K562 (cell line): ENCODE results near the gene TRIM26. TPM values are rescaled to one million over a fixed set of nuclear protein-coding genes. Genes with fewer than 3 reads are reported as not detected.

Experiments used
- ATAC-seq: fragments of 200-7000 bp; cut with Tn5 transposase; 3 replicates; pipeline ENCODE4 v1.9.1; 2020; ENCODE audit warnings: moderate library complexity
- BruUV-seq: library from RNA; stranded (reverse); fragments of 400-500 nt; replicated peaks from 2 replicates; lab custom pipeline; 2021; lab: Mats Ljungman, UMichigan
- CTCF ChIA-PET: fragments of 300-600 bp; formaldehyde crosslinking; extraction: SDS; loops from one replicate; lab custom pipeline; 2021; ENCODE audit warnings: low intra/inter-chr PET ratio; lab: Yijun Ruan, JAX
- POLR2A ChIA-PET: fragments of 300-600, 350-650 bp; sonication (Branson Sonifier 250); formaldehyde crosslinking; extraction: SDS; loops from one replicate; lab custom pipeline; 2021; ENCODE audit warnings: antibody characterized with exemption, inconsistent platforms; lab: Yijun Ruan, JAX
- DNase-seq, 4 experiments: peaks; one replicate each; pipeline versions ENCODE4 v3.0.0 to v3.0.0-alpha.2; 2011 to 2018; ENCODE audit warnings: low spot score in 3 of 4, mixed read lengths in 3 of 4; ENCODE audit errors: extremely low read depth in 1 of 4
- FAIRE-seq: peaks from 2 replicates; lab custom pipeline; 2011; peaks lifted over from hg19 to GRCh38; lab: Jason Lieb, UNC
- H2AFZ ChIP-seq: 2 replicates; pipeline ENCODE4 v1.6.0; 2011; ENCODE audit warnings: low read depth, low read length, control low read depth, inconsistent platforms
- H3K27ac ChIP-seq: fragments of 200-600 bp; 3 replicates; pipeline ENCODE4 v1.8.0; 2011; ENCODE audit warnings: low read depth, mild to moderate bottlenecking, control low read depth, inconsistent platforms, low read length, moderate library complexity, mixed read lengths; ENCODE audit errors: extremely low read depth
- H3K27me3 ChIP-seq, 2 experiments: fragments of 300-600 bp in 1 of 2; 2 replicates in 1 of 2; 3 replicates in 1 of 2; pipeline versions ENCODE4 v1.6.0 to v1.8.0; 2011; ENCODE audit warnings: inconsistent platforms in 2 of 2, low read length in 2 of 2, mild to moderate bottlenecking in 1 of 2, mixed read lengths in 1 of 2, moderate library complexity in 1 of 2; ENCODE audit not compliant: control insufficient read depth in 2 of 2, insufficient read depth in 2 of 2
- H3K36me3 ChIP-seq: fragments of 300-600 bp; 3 replicates; pipeline ENCODE4 v1.8.0; 2011; ENCODE audit warnings: mild to moderate bottlenecking, low read length, inconsistent platforms; ENCODE audit not compliant: control insufficient read depth, insufficient read depth
- H3K4me1 ChIP-seq, 2 experiments: fragments of 200-600 bp in 1 of 2; replicated peaks in 1 of 2; 2 replicates in 1 of 2; 3 replicates in 1 of 2; pipeline versions ENCODE4 v1.5.1 to v1.8.0; 2011; ENCODE audit warnings: inconsistent platforms in 2 of 2, low read length in 2 of 2, mild to moderate bottlenecking in 1 of 2, mixed read lengths in 1 of 2, moderate library complexity in 1 of 2; ENCODE audit not compliant: control insufficient read depth in 2 of 2, insufficient read depth in 2 of 2
- H3K4me2 ChIP-seq: 2 replicates; pipeline ENCODE4 v1.6.1; 2011; ENCODE audit warnings: low read length, control low read depth, inconsistent platforms, mixed read lengths; ENCODE audit not compliant: insufficient read depth
- H3K4me3 ChIP-seq: fragments of 200-600 bp; sonication (generic), shearing (Covaris generic); 2 replicates; pipeline ENCODE4 v1.5.1; 2016; ENCODE audit warnings: control low read depth, inconsistent platforms
- H3K79me2 ChIP-seq: fragments of 200-600 bp; 3 replicates; pipeline ENCODE4 v1.8.0; 2011; ENCODE audit warnings: low read length, inconsistent platforms; ENCODE audit not compliant: control insufficient read depth, insufficient read depth
- H3K9ac ChIP-seq, 2 experiments: 2 replicates each; pipeline versions ENCODE4 v1.6.0 to v1.6.1; 2011; ENCODE audit warnings: low read depth in 2 of 2, low read length in 2 of 2, control low read depth in 1 of 2, inconsistent platforms in 1 of 2, mild to moderate bottlenecking in 1 of 2, mixed read lengths in 1 of 2; ENCODE audit not compliant: insufficient read depth in 1 of 2
- H3K9me1 ChIP-seq: one replicate; pipeline ENCODE4 v1.6.0; 2011; ENCODE audit warnings: inconsistent platforms, mild to moderate bottlenecking, low read length, moderate library complexity; ENCODE audit not compliant: control insufficient read depth, insufficient read depth
- H3K9me3 ChIP-seq: replicated peaks from 2 replicates; pipeline ENCODE4 v1.5.1; 2011; ENCODE audit warnings: low read depth, low read length, inconsistent platforms; ENCODE audit not compliant: control insufficient read depth, insufficient read depth
- H4K20me1 ChIP-seq: replicated peaks from 2 replicates; pipeline ENCODE4 v1.6.1; 2011; ENCODE audit warnings: low read length, inconsistent platforms, mixed read lengths; ENCODE audit not compliant: control insufficient read depth, insufficient read depth
- CBFA2T2 ChIP-seq: fragments of 450-650 bp; conservative IDR thresholded peaks from 2 replicates; pipeline ENCODE4 v1.6.1; 2017; ENCODE audit warnings: mild to moderate bottlenecking
- CGGBP1 ChIP-seq: fragments of 250-450 bp; sonication (Bioruptor Pico); IDR thresholded peaks from 2 replicates; pipeline ENCODE4 v1.9.0; 2021; ENCODE audit warnings: mild to moderate bottlenecking
- PRMT5 ChIP-seq: sonication (generic); formaldehyde crosslinking; IDR thresholded peaks from 2 replicates; pipeline ENCODE4 v1.5.0; 2020; ENCODE audit warnings: missing genetic modification reagents
- ZNF143 ChIP-seq: sonication (generic); formaldehyde crosslinking; IDR thresholded peaks from 2 replicates; pipeline ENCODE4 v1.9.0; 2022; ENCODE audit warnings: mild to moderate bottlenecking, missing genetic modification reagents
- ZNF184 ChIP-seq: sonication (generic); formaldehyde crosslinking; IDR thresholded peaks from 2 replicates; pipeline ENCODE4 v1.5.0; 2020; ENCODE audit warnings: missing genetic modification reagents
- WGBS: fragments of 100-300 bp; shearing (Covaris generic); methylation state at CpG from one replicate; pipeline ENCODE4 v1.1.6; 2016; ENCODE audit warnings: low coverage, mixed read lengths; ENCODE audit not compliant: insufficient coverage; ENCODE audit errors: missing lambda C conversion rate; 5-methylcytosine and 5-hydroxymethylcytosine counted together
- in situ Hi-C: fragments of 300-500 bp; cut with MboI; formaldehyde crosslinking; loops from 4 replicates; pipeline ENCODE4 v1.15.0; 2018; ENCODE audit warnings: inconsistent platforms, mixed read lengths
- intact Hi-C: fragments of 100-400 bp; cut with micrococcal nuclease; formaldehyde crosslinking; loops from 2 replicates; pipeline ENCODE4 v1.14.2; 2022
- polyA plus RNA-seq, 8 experiments: library from polyadenylated mRNA; depleted of rRNA in 4 of 8; stranded (reverse) in 5 of 8; unstranded in 3 of 8; fragments of >200 nt; fragmentation: Nextera tagmentation in 2 of 8; fragmentation: Illumina TruSeq in 1 of 8; extraction: Ambion mirVana in 2 of 8; extraction: Trizol in 1 of 8; gene quantifications; 2 replicates each; pipeline versions ENCODE4 v1.2.1 to v1.2.3, GENCODE V29; 2011 to 2014; ENCODE audit warnings: inconsistent platforms in 1 of 8, missing spikeins in 1 of 8
- total RNA-seq, 7 experiments: library from RNA; depleted of rRNA in 6 of 7; stranded (reverse); fragments of >200 nt in 6 of 7; fragmentation: Illumina TruSeq in 2 of 7; extraction: Trizol in 2 of 7; gene quantifications; 2 replicates each; pipeline versions ENCODE4 v1.2.1 to v1.2.3, GENCODE V29; 2011 to 2021; ENCODE audit warnings: low replicate concordance in 1 of 7
- TF ChIP-seq, protein P1 (sequence below): fragments of 250-450 bp; sonication (Bioruptor Pico); IDR thresholded peaks from 2 replicates; pipeline ENCODE4 v1.5.0; 2021

TRIM26 gene
- total and polyA plus RNA-seq, 9 of the 15 experiments (the other 6 are each of a cell fraction or from before 2014, with no cell fraction given), result 0.80 to 5.0 (median 2.8) TPM

DNA sequence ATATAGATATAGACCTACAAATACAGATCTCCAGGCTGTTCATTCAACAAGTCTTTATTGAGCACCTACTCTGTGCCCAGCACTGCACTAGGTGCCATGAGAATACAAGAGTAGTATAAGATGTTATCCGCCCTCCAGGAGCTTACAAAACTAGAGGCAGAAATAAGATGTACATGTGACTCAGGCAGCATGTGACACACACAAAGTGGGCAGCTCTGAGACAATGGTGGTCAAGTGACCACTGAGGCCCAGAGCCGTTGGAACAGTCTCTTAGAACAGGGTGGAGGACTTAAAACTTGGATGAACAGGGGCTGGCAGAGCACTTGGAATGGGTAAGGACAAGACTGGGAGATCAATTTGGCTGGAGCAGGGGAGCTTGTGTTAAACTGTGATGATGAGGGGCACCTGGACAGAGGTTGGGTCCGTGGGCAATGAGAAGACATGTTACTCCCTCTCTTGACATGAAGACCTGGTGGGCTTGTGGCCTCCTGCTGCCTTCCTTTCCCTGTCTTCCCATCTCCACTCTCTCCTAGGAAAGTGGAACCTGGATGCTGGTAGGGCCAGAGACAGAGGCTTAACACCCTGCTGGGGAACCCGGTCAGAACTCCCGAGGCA is 28.7 kb downstream of the TRIM26 start:
- Histone ChIP-seq H3K27ac (no peak overlapping the region), H3K4me2 (no peak overlapping the region), H3K79me2 (no peaks in the 10 kb centered on the region), H2AFZ (no peak overlapping the region), H3K9me1 (no peaks in the 10 kb centered on the region), H3K4me3 (no peak overlapping the region), H3K9me3 (no peaks in the 10 kb centered on the region), H3K36me3 (no peaks in the 10 kb centered on the region), H3K9ac (no peak overlapping the region), H3K27me3 (peaks cover 9 to 39% of the 10 kb centered on the region in 2 experiments; a peak in 3 of 5 replicates), H4K20me1 (no peaks in the 10 kb centered on the region), H3K4me1 (no peaks in the 10 kb centered on the region)
- TF ChIP-seq ZNF184 (CRISPR knock-in tag), result no peak
- no peak for TF ChIP-seq CGGBP1
- TF ChIP-seq PRMT5 (CRISPR knock-in tag), result no peak
- TF ChIP-seq, protein P1, sequence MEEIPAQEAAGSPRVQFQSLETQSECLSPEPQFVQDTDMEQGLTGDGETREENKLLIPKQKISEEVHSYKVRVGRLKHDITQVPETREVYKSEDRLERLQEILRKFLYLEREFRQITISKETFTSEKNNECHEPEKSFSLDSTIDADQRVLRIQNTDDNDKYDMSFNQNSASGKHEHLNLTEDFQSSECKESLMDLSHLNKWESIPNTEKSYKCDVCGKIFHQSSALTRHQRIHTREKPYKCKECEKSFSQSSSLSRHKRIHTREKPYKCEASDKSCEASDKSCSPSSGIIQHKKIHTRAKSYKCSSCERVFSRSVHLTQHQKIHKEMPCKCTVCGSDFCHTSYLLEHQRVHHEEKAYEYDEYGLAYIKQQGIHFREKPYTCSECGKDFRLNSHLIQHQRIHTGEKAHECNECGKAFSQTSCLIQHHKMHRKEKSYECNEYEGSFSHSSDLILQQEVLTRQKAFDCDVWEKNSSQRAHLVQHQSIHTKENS (CRISPR knock-in tag), result no peak
- TF ChIP-seq ZNF143 (CRISPR knock-in tag), result no peak
- no peak for TF ChIP-seq CBFA2T2
- WGBS, result 9% methylated on average over 5 of the region's 5 CpGs
- POLR2A ChIA-PET, result no interaction called here
- no peak for FAIRE-seq
- intact Hi-C loops, result no loop called here
- in situ Hi-C loops, result no loop called here
- CTCF ChIA-PET, result no interaction called here
- no TSS peak for BruUV-seq
- no peak for DNase-seq
- no peak for ATAC-seq
